Peyer's patch (tissue), 4 donors: Measurements from ENCODE around the gene NAA25. TPM values are rescaled to one million over a fixed set of nuclear protein-coding genes. Genes with fewer than 3 reads are reported as not detected.

Experiments used
- DNase-seq, 3 donors: peaks; one replicate each; pipeline ENCODE4 v3.0.0-alpha.2; 2017 to 2019
- H3K27ac ChIP-seq, 4 donors: fragments of 200-600 bp; sonication (generic); one replicate each; pipeline ENCODE4 v1.5.1; 2016 to 2019
- H3K27me3 ChIP-seq, 2 donors: fragments of 200-600 bp; sonication (generic); one replicate each; pipeline ENCODE4 v1.5.1; 2019
- H3K36me3 ChIP-seq, 3 donors: fragments of 200-600 bp; sonication (generic); one replicate each; pipeline ENCODE4 v1.5.1; 2016 to 2019
- H3K4me1 ChIP-seq, 4 donors: fragments of 200-600 bp; sonication (generic); one replicate each; pipeline ENCODE4 v1.5.1; 2016 to 2019
- H3K4me3 ChIP-seq, 4 donors: fragments of 200-600 bp; sonication (generic); 1 replicate in 3 of 4; 2 replicates in 1 of 4; pipeline ENCODE4 v1.5.1; 2016 to 2019; ENCODE audit warnings: mild to moderate bottlenecking in 1 of 4
- H3K9me3 ChIP-seq, 4 donors: fragments of 200-600 bp; sonication (generic); one replicate each; pipeline ENCODE4 v1.5.1; 2016 to 2019; ENCODE audit warnings: mild to moderate bottlenecking in 1 of 4
- CTCF ChIP-seq, 6 experiments: fragments of 450-650 bp in 4 of 6; fragments of 200-600 bp in 2 of 6; sonication (generic) in 1 of 6; IDR thresholded peaks; one replicate each; pipeline ENCODE4 v1.5.1; 2017 to 2019; ENCODE audit warnings: antibody characterized with exemption in 6 of 6, mild to moderate bottlenecking in 3 of 6, moderate library complexity in 1 of 6
- POLR2A ChIP-seq, 2 donors: fragments of 450-650 bp; IDR thresholded peaks; one replicate each; pipeline ENCODE4 v1.5.1; 2017; ENCODE audit warnings: antibody characterized with exemption in 2 of 2, mild to moderate bottlenecking in 2 of 2, moderate library complexity in 2 of 2
- total RNA-seq, 4 donors: library from RNA; depleted of rRNA; stranded (reverse); fragments of >200 nt; gene quantifications; one replicate each; pipeline ENCODE4 v1.1.0, GENCODE V29; 2016

NAA25 gene
- total RNA-seq, 4 donors from 2014 or later = 18.9 to 25.6 (median 22.2) TPM

- Histone ChIP-seq H3K9me3 (no peaks in the 10 kb centered on the region), H3K4me1 (no peaks in the 10 kb centered on the region), H3K36me3 (peaks cover 0 to 80% (median 0%) of the 10 kb centered on the region in 3 donors), H3K4me3 (no peak overlapping the region), H3K27ac (no peak overlapping the region), H3K27me3 (no peaks in the 10 kb centered on the region)
- TF ChIP-seq CTCF (IDR thresholded peaks at IDR 0.05) (no peak), POLR2A (IDR thresholded peaks at IDR 0.05) (no peak)
- no peak for DNase-seq
These were observed 76.3 kb downstream of the NAA25 start for GRCh38 chr12:112032292-112032691.

- DNase-seq = no peak
- Histone ChIP-seq H3K27me3 (no peaks in the 10 kb centered on the region), H3K4me3 (no peak overlapping the region), H3K27ac (no peak overlapping the region), H3K9me3 (no peaks in the 10 kb centered on the region), H3K4me1 (no peaks in the 10 kb centered on the region), H3K36me3 (peaks cover 0 to 75% (median 0%) of the 10 kb centered on the region in 3 donors)
- no peak for TF ChIP-seq POLR2A (IDR thresholded peaks at IDR 0.05)
- no peak for TF ChIP-seq CTCF (IDR thresholded peaks at IDR 0.05)
These were observed 77.1 kb downstream of the NAA25 start for GRCh38 chr12:112031472-112031871.

GRCh38 chr12:112029301-112029700 lies 79.3 kb downstream of the NAA25 start:
- Histone ChIP-seq H3K36me3 (peaks cover 0 to 63% (median 0%) of the 10 kb centered on the region in 3 donors), H3K9me3 (no peaks in the 10 kb centered on the region), H3K4me1 (no peaks in the 10 kb centered on the region), H3K27me3 (no peaks in the 10 kb centered on the region), H3K4me3 (no peak overlapping the region), H3K27ac (no peak overlapping the region)
- TF ChIP-seq CTCF (IDR thresholded peaks at IDR 0.05) (no peak), POLR2A (IDR thresholded peaks at IDR 0.05) (no peak)
- no peak for DNase-seq

- H3K9me3 ChIP-seq = no peaks in the 10 kb centered on the region
- DNase-seq = no peak
- H3K36me3 ChIP-seq = peaks cover 0 to 61% (median 0%) of the 10 kb centered on the region in 3 donors
- H3K4me1 ChIP-seq = no peaks in the 10 kb centered on the region
- H3K4me3 ChIP-seq = no peak overlapping the region
- TF ChIP-seq CTCF (IDR thresholded peaks at IDR 0.05) (no peak), POLR2A (IDR thresholded peaks at IDR 0.05) (no peak)
- H3K27me3 ChIP-seq = no peaks in the 10 kb centered on the region
- no peak overlapping the region for H3K27ac ChIP-seq
These were observed 82.7 kb downstream of the NAA25 start for GRCh38 chr12:112025808-112026375.

- Histone ChIP-seq H3K36me3 (peaks cover 0 to 69% (median 0%) of the 10 kb centered on the region in 3 donors), H3K27me3 (no peaks in the 10 kb centered on the region), H3K27ac (no peak overlapping the region), H3K9me3 (no peaks in the 10 kb centered on the region), H3K4me3 (no peak overlapping the region), H3K4me1 (no peaks in the 10 kb centered on the region)
- DNase-seq = no peak
- TF ChIP-seq POLR2A (IDR thresholded peaks at IDR 0.05) (no peak), CTCF (IDR thresholded peaks at IDR 0.05) (no peak)
These were observed 84.7 kb downstream of the NAA25 start for GRCh38 chr12:112023759-112024396.
